HUES48 (cell line): ENCODE measurements around the gene ACYP2.
"Not testable (repeated sequence)": the region's sequence is repeated elsewhere in the genome, so short reads cannot be mapped to it uniquely, and the experiment has no call there.

Experiments
- H3K27ac ChIP-seq: one replicate; pipeline ENCODE4 v1.7.0; 2013; ENCODE audit warnings: low read depth, low read length, inconsistent platforms
- H3K27me3 ChIP-seq: 2 replicates; pipeline ENCODE4 v1.6.1; 2013; ENCODE audit warnings: mild to moderate bottlenecking, low read length; ENCODE audit not compliant: control insufficient read depth, insufficient read depth
- H3K36me3 ChIP-seq: 2 replicates; pipeline ENCODE4 v1.6.1; 2013; ENCODE audit warnings: low read length; ENCODE audit not compliant: control insufficient read depth, insufficient read depth
- H3K4me1 ChIP-seq: 2 replicates; pipeline ENCODE4 v1.6.1; 2013; ENCODE audit warnings: mild to moderate bottlenecking, low read length; ENCODE audit not compliant: control insufficient read depth, insufficient read depth
- H3K4me3 ChIP-seq: 2 replicates; pipeline ENCODE4 v1.5.1; 2013; ENCODE audit warnings: mild to moderate bottlenecking, low read depth, low read length
- H3K9ac ChIP-seq: 2 replicates; pipeline ENCODE4 v1.6.1; 2013; ENCODE audit warnings: mild to moderate bottlenecking, low read depth, low read length, moderate library complexity
- H3K9me3 ChIP-seq: 2 replicates; pipeline ENCODE4 v1.6.1; 2013; ENCODE audit warnings: low read length; ENCODE audit not compliant: control insufficient read depth, insufficient read depth

The ACYP2 gene

GRCh38 chr2:54274781-54275242 is 159.4 kb downstream of the ACYP2 start:
- no peaks in the 10 kb centered on the region for H3K36me3 ChIP-seq
- no peak overlapping the region for H3K4me3 ChIP-seq
- no peak overlapping the region for H3K27ac ChIP-seq
- no peaks in the 10 kb centered on the region for H3K9me3 ChIP-seq
- H3K4me1 ChIP-seq, result no peaks in the 10 kb centered on the region
- no peaks in the 10 kb centered on the region for H3K27me3 ChIP-seq
- no peak overlapping the region for H3K9ac ChIP-seq

DNA sequence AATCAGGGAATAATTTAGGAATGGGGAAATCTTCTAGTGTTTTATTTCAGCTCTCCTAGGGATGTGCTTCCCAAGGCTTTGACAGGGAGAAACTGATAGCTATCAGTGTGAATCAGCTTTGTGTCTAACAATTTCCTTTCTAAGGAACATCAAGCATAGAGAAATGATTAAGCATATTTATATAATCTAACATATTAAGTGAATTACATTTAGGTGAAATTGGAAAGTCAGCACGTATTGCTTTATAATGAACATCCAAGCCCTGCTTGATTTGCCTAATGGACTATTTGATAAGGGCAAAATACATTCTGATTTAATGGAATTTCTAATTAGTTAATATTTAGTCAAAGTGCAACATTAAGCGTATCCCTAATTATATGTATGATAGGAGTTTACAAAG is 160.1 kb downstream of the ACYP2 start:
- no peaks in the 10 kb centered on the region for H3K9me3 ChIP-seq
- H3K27ac ChIP-seq, result no peak overlapping the region
- H3K4me1 ChIP-seq, result no peaks in the 10 kb centered on the region
- no peak overlapping the region for H3K4me3 ChIP-seq
- H3K36me3 ChIP-seq, result no peaks in the 10 kb centered on the region
- no peaks in the 10 kb centered on the region for H3K27me3 ChIP-seq
- H3K9ac ChIP-seq, result no peak overlapping the region

DNA sequence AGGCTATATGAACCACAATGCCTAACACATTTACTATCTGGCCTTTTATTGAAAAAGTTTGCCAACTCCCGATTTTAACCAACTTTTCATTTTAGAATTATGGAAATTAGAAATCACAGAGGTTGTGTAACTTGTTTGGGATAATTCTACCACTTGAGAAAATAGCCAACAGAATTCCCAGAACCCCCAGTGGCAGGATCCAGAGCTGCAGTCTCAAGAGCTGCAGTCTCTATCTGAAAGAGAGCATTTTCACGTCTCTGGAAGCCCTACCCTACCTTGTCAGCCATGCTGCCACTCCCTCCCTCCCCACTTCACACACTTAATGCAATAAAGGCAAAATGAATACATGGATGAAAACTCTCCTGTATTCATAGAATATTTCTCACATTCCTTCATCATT is 164.0 kb downstream of the ACYP2 start:
- Histone ChIP-seq H3K9ac (no peak overlapping the region), H3K4me3 (no peak overlapping the region), H3K9me3 (no peaks in the 10 kb centered on the region), H3K27ac (no peak overlapping the region), H3K27me3 (no peaks in the 10 kb centered on the region), H3K36me3 (no peaks in the 10 kb centered on the region), H3K4me1 (no peaks in the 10 kb centered on the region)

DNA sequence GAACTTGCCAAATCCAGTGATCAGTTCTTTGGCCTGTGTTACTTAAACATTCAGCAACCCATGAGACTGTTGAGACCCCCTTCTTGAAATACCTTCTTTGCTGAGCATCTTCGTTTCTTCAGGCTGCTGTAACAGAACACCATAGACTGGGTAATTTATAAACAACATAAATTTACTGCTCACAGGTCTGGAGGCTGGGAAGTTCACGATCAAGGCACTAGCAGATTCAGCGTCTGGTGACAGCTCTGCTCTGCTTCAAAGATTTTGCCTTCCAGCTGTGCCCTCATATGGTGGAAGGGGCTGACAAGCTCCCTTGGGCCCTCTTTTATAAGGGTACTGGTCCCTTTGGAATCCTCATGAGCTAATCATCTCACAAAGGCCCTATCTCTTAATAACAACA is 169.4 kb downstream of the ACYP2 start:
- no peak overlapping the region for H3K9ac ChIP-seq
- H3K27ac ChIP-seq, result no peak overlapping the region
- H3K36me3 ChIP-seq, result no peaks in the 10 kb centered on the region
- no peaks in the 10 kb centered on the region for H3K9me3 ChIP-seq
- H3K27me3 ChIP-seq, result peaks cover 30% of the 10 kb centered on the region
- no peak overlapping the region for H3K4me3 ChIP-seq
- H3K4me1 ChIP-seq, result peaks cover 21% of the 10 kb centered on the region

DNA sequence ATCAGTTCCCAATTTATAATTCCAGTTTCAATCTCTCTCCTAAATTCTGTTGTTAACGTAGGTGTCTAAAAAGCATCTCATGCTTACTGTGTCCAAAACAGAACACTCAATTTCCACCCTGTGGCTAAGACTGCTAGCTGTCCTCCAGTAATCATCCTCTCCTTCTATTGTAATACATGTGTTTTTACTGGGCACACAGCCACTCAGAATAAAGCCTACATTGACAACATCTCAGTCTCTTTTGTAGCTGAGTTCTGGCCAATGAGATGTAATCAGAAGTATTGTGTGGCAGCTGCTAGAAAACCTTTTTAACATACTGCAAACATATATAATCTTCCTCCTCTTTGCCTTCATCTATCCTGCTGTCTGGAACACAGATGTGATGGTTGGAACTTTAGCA is 170.0 kb downstream of the ACYP2 start:
- H3K36me3 ChIP-seq, result no peaks in the 10 kb centered on the region
- H3K27ac ChIP-seq, result no peak overlapping the region
- peaks cover 27% of the 10 kb centered on the region for H3K4me1 ChIP-seq
- H3K9me3 ChIP-seq, result no peaks in the 10 kb centered on the region
- H3K4me3 ChIP-seq, result no peak overlapping the region
- no peak overlapping the region for H3K9ac ChIP-seq
- peaks cover 36% of the 10 kb centered on the region for H3K27me3 ChIP-seq

DNA sequence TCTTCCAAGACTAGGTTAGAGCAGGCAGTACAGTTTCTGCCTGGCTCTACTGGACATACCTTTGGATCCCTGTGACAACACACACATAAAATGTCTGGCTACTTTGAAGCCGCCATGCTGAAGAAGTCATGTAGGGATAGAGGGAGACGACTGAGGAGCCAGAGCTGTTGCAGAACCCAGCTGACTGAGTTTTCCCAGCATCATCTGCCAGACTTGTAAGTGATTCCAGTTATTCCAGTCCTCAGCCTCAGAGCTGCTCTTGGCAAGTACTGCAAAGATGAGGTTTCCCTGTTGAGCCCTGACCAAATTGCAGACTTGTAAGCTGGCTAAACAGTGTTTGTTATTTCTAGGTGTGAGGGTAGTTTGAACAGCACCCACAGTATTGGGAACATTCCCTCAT is 172.1 kb downstream of the ACYP2 start:
- Histone ChIP-seq H3K9ac (no peak overlapping the region), H3K4me3 (no peak overlapping the region), H3K9me3 (no peaks in the 10 kb centered on the region), H3K36me3 (no peaks in the 10 kb centered on the region), H3K27ac (no peak overlapping the region), H3K27me3 (peaks cover 57% of the 10 kb centered on the region), H3K4me1 (peaks cover 33% of the 10 kb centered on the region)

DNA sequence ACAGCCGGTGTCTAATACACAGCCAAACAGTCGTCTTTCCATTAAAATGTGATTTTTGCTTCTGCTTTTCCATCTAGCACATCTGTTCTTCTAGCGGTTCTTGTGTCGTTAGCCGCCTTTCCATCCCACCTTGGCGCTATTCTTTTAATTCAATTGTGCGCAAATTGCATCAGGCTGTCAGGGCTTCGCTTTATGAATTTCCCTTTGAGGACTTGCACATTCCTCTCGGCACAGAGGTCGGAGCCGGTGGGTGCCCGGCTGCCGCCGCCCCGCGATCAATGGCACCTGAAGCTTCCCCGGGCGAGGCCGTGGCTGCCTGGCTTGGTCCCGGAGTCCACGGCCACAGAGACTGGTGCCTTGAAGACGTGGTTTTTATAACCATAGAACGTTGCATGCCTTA is 174.5 kb downstream of the ACYP2 start:
- Histone ChIP-seq H3K9me3 (no peaks in the 10 kb centered on the region), H3K4me3 (peak overlapping the region; percentile 28; the same call in 1 of the 2 replicates), H3K27me3 (peaks cover 68% of the 10 kb centered on the region), H3K9ac (no peak overlapping the region), H3K27ac (no peak overlapping the region), H3K4me1 (peaks cover 33% of the 10 kb centered on the region), H3K36me3 (no peaks in the 10 kb centered on the region)

- H3K27me3 ChIP-seq, result peaks cover 68% of the 10 kb centered on the region
- H3K9ac ChIP-seq, result no peak overlapping the region
- H3K27ac ChIP-seq, result no peak overlapping the region
- peaks cover 33% of the 10 kb centered on the region for H3K4me1 ChIP-seq
- no peaks in the 10 kb centered on the region for H3K36me3 ChIP-seq
- H3K4me3 ChIP-seq, result peak overlapping the region; percentile 28; the same call in 1 of the 2 replicates
- no peaks in the 10 kb centered on the region for H3K9me3 ChIP-seq
These were observed 175.1 kb downstream of the ACYP2 start for GRCh38 chr2:54290356-54291025.

DNA sequence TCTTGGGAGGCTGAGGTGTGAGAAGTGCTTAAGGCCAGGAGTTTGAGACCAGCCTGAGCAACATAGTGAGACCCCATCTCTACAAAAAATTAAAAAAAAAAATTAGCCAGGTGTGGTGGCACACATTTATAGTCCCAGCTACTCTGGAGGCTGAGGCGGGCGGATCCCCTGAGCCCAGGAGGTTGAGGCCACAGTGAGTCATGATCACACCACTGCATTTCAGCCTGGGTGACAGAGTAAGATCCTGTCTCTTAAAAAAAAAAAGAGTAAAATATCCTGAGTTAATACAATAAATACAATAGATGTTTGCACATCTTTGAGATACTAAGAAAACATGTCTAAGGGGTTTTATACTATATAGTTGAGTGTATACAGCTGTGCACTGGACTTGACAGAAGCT is 179.2 kb downstream of the ACYP2 start:
- H3K36me3 ChIP-seq, H3K4me3 ChIP-seq, H3K9me3 ChIP-seq, H3K27ac ChIP-seq, H3K9ac ChIP-seq: not testable (repeated sequence)
- Histone ChIP-seq H3K4me1 (peaks cover 18% of the 10 kb centered on the region; the same call in 1 of the 2 replicates), H3K27me3 (peaks cover 39% of the 10 kb centered on the region)

DNA sequence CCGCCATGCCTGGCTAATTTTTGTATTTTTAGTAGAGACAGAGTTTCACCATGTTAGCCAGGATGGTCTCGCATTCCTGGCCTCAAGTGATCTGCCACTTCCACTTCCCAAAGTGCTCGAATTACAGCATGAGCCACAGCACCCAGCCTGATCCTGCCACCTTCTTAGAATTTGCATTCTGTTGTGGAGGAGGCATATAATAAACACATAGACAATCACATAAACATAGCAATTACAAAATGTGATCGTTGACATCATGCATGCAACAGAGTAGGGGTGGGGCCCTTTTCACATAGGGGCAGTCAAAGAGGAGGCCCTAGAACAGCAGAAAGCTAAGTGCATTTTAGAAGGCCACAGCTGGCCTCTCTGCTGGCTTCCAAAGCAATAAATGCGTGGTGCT is 180.5 kb downstream of the ACYP2 start:
- H3K9ac ChIP-seq, result no peak overlapping the region
- no peak overlapping the region for H3K4me3 ChIP-seq
- peaks cover 27% of the 10 kb centered on the region for H3K27me3 ChIP-seq
- no peak overlapping the region for H3K27ac ChIP-seq
- H3K4me1 ChIP-seq, result peaks cover 5% of the 10 kb centered on the region; the same call in 1 of the 2 replicates
- no peaks in the 10 kb centered on the region for H3K9me3 ChIP-seq
- H3K36me3 ChIP-seq, result no peaks in the 10 kb centered on the region

GRCh38 chr2:54298514-54298913 is 183.1 kb downstream of the ACYP2 start:
- Histone ChIP-seq H3K27me3 (0 out of 2 replicates have a peak, but pooled peaks cover 2% of the 10 kb centered on the region), H3K36me3 (no peaks in the 10 kb centered on the region), H3K9ac (no peak overlapping the region), H3K4me1 (peaks cover 4% of the 10 kb centered on the region; the same call in 1 of the 2 replicates), H3K27ac (no peak overlapping the region), H3K4me3 (no peak overlapping the region), H3K9me3 (no peaks in the 10 kb centered on the region)
